Stimulated activated CD4-positive, alpha-beta T cell treated with anti-CD3 and anti-CD28 coated beads, Interleukin-2, amount 100 ng/mL, for 24 hours (primary cell): ENCODE results near the gene MALRD1.

Experiments
- DNase-seq, 2 donors: peaks; one replicate each; pipeline ENCODE4 v3.0.0-alpha.2; 2020

Gene MALRD1

DNA sequence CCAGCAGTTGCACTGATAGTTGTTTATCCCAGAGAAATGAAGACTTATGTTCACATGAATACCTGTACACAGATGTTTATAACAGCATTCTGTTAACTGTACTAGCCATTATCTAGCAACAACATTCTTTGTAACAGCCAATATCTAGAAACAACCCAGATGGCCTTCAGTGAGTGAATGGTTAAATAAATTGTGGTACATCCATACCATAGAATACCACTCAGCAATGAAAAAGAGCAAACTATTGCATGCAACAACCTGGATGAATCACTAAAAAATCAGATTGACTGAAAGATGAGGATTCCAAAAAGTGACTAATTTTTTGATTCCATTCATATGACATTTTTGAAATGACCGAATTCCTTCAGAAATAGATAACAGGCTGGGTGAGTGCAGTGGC, 360.3 kb downstream of the MALRD1 start:
- DNase-seq: no peak

DNA sequence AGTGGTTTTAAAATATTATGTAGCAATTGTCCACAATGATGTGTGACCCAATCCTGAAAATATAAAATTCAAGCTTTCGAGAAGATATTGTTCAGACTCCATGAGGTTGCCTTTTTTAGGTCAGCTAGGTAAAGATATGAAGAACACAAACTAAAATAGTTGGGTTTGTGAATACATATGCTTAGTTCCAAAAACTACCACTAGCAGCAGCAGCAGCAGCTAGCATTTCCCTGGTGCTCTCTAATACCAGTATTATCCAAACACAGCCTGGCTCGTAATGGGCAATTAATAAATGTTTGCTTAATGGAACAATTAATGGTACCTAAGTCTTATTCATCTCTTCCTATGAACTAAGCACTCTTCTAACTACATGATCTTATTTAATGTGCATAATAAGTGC, 362.5 kb downstream of the MALRD1 start:
- DNase-seq: no peak

DNA sequence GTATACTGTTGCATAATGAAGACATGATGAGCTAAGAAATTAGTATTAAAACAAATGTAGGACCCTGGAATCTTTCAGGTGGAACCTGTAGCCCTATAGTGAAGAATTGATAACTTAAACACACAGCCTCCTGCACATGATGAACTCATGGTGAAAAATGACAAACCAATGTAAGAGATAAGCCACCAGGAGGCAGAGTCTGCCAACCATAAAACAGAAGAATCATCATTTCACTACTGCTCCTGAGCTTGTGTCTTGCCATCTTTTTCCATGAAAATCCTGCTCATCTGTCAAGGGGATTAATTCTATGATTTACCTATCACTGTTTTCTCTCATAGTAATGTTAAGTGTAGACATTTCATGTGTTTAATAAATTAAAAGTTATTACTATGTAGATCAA, 363.9 kb downstream of the MALRD1 start:
- no peak for DNase-seq

DNA sequence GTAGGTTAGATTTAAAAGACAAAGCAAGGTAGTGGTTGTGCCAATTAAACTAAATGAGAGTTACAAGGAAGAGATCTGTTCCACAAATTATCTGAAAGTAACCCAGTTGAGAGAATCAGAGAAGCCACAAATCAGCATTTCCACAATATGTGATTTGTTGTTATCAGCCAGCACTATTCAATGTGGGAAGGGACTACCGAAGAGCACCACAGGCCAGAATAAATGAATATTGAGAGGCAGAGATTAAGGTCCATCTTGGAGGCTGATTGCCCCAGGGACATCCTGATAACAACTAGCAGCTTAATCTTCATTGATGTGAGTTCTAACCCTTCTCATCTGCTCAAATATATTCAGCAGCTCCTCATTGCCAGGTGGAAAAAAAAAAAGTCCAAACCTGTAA, 367.6 kb downstream of the MALRD1 start:
- DNase-seq: no peak

DNA sequence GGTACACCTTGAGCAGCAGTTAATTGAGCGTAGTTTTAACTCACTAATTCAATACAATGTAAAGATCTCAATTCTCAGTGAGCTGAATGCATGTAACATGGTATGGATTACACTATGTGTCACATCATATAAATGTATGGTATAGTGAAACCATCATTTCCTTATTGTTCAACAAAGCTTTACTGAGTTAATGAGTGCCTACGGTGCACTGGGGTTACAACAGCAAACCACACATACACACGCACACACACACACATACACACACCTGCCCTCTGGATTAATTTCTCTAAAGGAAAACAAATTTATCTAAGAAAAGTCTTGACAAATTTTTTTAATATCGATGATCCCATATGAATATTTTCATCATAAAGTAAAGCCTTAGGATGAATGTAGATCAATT, 369.1 kb downstream of the MALRD1 start:
- no peak for DNase-seq

DNA sequence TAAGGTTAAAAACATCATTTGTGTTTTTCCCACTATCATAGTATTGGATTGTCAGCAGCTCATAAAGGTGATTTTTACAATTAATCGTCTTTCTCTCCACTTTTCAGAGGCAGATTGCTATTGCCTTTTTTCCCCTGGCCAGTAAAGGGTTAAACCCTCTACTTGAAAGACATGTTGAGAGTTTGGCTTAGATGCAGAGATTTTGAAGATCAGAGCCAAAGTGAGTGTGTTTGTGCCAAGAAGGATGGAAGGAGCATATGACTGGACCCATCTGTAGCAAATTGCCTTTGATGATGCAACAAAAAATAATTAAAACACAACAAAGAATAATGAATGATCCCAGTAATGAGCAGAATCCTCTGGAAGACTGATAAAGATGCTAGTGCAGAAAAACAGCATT, 373.1 kb downstream of the MALRD1 start:
- no peak for DNase-seq

DNA sequence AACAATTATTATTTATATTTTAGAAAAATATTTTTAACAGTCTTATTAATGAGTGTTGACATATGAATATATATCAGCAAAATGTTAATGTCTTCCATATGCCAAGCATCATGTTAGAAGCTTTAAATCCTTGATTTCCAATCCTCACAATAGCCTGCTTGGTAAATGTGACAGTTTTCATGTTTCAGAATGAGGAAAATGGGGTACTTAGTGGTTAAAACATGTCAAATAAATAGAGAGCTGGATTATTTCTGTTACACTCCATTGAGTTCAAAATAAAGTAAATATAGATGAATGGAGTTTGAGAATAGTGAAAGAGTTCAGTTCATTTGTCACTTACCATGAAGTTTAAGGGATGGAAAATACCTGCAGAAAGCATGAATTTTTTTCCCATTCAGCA, 377.4 kb downstream of the MALRD1 start:
- DNase-seq: no peak

DNA sequence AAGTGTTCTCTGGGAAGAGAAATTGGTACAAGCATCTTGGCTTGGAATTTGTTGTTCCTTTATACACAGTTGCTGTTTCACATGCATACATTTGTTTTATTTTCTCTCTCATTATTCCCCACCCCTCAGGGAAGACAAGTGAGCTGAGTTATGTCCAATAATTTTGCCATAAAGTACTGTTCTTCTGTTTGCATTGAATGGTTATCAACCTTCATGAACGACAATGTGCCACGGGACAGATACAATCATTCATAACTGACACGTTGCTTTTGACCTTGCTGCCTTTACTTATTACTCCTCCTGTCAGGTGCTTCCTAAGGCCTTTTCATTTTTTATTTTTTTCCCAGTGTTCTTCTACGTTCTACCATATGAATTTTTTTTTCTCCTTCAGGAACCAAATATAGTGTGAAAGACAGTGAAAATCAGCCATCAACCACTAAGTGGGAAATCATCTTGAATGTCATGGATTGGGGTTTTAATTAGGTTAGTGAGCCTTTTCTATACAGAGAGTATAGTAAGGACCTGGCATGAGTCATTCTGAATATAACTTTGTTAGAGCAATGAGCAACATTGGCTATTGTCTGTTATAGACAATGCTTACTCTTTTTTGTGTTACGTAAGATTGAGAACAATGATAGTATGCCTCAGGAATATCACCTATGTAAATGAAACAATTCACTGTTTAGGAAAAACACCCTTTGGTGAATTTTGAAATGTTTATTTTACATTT, 383.2 kb downstream of the MALRD1 start:
- DNase-seq: no peak

DNA sequence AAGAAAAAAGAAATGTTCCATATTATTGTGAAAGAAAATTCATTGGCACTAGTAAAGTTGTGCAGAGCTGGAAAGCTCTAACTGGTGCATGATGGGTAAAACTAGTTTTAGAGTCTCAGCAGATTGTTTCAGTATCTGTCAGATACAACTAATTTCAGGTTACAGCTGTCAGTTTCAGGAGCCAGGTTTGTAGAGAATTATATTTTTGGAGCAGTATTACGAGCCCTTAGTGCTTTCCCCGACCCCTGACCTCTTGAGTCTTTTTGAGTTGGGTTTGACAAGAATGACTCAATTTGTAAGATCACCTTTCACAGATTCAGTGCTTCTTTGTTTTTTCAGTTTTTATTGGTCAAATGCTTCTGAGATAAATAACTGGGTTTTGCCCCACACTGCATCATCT, 401.3 kb downstream of the MALRD1 start:
- no peak for DNase-seq

DNA sequence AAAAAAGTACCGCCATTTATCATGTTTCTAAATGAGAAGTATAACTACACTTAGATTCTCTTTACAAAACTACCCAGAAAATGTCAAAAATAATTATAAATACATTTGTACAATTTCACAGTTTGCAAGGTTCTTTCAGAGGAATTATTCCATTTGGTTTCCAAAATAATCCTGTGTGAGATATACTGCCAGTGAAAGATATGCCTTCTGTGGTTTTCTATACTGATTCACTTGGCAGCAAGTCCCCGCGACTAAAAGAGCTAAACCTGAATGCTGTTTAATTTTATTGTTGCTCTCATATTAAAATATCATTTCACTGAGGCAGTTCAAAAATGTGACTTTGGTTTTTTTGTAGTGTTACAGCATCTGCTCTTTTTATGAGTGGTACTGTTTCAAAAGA, 402.8 kb downstream of the MALRD1 start:
- no peak for DNase-seq

DNA sequence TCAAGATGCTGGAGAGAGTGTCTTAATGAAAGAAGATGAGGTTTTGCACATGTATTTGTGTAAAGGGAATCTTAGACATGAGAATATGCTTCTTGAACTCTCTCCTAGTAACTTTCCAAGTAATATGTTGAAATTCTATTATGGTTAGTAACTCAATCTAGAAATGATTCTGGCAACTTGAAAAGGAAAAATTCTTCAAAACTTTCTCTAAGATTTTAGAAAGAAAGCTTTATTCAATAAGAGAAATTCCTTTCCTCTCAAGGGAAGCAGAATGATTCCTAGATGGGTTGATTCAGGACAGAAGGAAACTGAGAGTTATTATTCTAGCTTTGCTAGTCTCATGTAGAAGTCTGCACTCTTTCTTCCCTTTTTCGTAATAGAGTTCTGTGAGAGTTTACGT, 403.3 kb downstream of the MALRD1 start:
- no peak for DNase-seq

DNA sequence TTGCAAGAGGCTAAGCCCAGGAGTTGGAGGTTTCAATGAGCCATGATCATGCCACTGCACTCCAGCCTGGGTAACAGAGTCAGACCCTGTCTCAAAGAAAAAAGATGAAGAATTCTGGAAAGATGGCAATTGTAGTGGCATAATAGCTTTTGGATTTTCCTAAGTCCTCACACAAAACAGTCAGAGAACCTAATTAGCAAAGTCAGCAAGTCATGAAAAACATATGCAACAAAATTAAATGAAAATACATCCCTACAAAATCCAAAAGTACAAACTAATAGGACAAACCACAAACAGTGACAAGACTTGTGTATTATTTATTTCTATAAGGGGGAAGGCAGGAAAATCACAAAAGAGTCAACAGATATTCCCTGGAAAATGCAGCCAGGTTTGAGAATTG, 405.4 kb downstream of the MALRD1 start:
- no peak for DNase-seq

DNA sequence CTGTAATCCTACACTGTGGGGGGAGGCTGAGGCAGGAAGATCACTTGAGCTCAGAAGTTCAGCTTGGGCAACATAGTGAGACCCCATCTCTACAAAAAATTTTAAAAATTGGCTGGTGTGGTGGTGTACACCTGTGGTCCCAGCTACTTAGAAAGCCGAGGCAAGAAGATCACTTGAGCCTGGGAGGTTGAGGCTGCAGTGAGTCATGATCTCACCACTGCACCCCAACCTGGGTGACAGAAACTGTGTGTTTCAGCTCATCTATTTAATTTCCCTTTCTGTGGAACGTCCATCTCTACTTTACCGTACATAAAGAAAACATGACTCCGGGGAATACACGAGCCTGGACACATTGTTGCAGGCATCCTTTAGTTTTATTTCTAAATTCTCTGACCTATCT, 413.0 kb downstream of the MALRD1 start:
- no peak for DNase-seq

DNA sequence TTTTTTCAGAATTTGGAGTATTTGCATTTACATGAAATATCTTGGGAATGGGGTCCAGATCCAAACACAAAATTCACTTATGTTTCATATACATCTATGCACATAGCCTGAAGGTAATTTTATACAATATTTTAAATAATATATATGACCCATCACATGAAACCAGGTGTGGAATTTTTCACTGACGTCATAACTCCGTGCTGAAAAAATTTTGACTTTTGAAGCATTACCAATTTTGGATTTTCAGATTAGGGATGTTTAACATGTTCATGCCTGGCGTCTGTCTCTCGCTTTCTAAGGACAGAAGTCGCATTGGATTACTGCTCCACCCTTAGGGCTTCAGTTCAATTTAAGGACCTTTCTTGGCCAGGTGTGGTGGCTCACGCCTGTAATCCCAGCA, 418.1 kb downstream of the MALRD1 start:
- no peak for DNase-seq

DNA sequence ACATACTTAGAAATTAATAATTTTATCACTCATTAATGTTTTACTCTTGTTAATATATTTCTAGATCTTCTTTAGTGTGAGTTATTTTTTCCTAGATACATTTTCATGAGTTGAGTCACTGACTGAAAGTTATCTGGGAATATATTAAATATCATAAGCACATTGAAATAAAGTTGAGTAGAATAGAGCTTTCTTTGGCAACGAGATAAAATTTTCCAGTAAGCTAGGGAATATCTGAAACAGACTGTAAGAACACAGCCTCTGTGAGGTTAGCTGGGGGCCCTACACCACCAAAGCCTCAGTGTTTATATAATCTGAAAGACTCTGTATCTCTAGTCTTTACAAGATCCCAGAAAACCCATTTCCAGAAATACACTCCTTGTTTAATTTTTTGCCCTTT, 419.8 kb downstream of the MALRD1 start:
- DNase-seq: no peak

DNA sequence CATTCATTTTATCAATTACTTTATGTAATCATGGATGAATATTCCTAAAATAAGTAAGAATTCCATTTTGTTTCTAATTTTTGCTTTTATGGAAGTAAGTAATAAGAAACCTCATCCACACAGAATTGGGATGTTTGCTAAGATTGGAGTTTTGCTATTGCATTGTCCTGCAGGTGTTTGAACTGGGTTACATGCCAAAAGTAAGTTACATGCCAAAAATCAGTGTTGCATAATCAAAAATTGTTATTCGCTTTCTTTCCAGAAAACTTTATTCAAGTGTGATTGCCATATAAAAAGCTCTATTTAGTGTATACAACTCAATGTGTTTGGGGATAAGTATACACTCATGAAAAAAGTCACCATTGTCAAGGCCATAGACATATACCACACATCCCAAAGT, 420.9 kb downstream of the MALRD1 start:
- DNase-seq: no peak

DNA sequence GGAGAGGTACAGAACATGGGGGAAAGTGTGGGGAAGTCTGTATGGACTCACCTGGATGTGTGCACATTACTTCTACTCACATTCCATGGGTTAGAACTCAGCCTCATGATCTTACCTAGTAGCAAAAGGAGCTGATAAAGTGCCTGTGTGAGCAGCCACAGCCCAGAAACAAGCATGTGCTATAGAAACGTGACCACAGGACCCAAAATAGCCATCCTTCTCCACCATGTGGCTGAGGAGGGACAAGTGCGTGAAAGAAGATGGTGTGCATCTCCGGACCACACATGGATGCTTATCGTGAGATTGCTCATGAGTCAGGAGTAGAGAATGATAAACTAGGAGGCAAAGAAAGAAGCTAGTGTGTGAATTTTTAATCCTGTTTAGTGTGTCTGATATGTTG, 431.3 kb downstream of the MALRD1 start:
- no peak for DNase-seq

DNA sequence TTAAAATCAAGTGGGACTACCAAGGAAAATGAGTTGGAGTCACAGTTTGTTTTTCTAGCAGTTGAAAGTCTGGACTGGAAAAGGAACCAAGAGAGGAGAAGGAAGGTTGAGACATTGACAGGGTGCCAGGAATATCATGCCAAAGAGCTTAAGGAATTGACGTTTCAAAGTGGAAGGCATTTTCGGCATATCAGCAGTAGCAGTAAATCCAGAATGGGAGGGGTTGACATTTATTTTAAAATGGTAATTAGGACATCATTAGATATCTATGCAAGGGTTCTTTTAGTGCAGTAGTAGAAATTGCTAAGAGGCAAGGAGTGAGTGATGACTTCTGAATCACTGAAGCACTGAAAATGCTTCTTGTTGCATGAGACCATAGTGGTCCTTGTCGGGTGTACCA, 431.8 kb downstream of the MALRD1 start:
- DNase-seq: no peak

DNA sequence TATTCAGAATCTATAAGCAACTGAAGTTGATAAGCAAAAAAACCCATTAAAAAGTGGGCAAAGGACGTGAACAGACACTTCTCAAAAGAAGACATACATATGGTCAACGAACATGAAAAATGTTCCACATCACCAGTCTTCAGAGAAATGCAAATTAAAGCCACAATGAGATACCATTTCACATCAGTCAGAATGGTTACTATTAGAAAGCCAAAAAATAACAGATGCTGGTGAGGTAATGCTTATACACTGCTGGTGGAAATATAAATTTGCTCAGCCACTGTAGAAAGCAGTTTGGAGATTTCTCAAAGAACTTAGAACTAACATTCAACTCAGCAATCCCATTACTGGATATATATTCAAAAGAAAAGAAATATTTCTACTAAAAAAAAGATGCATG, 434.8 kb downstream of the MALRD1 start:
- DNase-seq: no peak

DNA sequence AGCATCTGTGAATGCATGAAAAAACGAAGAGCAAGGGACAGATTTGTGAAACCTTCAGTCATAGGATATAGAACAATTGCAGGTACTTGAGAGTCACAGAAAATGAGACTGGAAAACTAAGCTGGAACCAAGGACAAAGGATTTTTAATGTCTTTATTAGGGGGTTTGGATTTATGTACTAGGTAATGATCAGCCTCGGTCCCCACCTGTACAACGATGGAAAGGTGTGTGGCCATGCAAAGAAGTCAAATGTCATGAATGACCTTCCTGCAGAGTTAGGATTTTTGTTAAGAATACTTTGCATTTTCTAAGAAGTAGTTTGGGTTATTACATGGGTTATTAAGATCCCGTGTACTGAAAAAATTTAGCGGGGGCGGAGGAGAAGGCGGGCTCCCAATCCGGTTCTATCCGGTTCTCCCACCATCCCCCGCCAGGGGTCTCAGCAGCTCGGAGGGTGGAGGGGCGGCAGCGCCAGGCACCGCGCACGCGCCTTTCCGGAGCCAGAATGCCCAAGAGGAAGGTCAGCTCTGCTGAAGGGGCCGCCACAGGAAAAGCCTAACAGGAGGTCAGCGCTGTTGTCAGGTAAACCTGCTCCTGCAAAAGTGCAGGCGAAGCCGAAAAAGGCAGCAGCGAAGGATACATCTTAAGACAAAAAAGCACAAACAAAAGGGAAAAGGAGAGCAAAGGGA, 440.1 kb downstream of the MALRD1 start:
- DNase-seq: no peak

DNA sequence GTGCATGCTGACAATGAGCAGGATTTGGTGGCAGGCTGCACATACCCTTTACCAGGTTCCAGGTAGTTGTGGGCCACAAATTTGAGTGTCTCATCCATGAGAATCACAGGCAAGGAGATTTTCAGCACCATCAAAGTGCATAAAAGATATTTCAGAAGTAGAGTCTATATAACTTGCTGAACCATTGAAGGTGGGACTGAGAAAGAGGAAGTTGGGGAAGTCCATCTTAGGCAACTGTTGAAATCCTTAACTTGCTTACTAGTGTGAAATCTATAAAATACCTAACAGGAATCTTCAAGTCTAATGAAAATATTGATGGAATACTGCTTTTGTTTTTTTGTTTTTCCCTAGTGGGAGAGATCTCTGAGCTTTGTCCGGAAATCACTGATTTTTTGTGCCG, 442.6 kb downstream of the MALRD1 start:
- no peak for DNase-seq

DNA sequence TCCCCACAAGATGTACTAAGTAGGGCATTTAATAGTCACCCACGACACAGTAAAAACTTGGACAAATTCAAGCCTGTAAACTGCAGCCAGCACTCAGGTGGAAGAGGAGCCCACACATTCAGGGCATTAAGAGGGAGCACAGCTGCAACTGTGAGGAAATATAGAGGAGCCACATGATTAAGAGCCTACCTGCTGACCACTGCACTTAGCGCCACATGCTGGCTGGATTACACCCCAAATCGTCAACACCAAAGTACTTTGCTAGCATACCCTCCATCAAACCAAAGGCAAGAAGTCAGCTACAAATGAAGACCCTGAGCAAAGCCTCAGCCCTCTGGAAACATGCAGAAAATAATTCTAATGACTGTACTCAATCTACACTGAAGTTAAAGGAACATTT, 445.3 kb downstream of the MALRD1 start:
- no peak for DNase-seq

DNA sequence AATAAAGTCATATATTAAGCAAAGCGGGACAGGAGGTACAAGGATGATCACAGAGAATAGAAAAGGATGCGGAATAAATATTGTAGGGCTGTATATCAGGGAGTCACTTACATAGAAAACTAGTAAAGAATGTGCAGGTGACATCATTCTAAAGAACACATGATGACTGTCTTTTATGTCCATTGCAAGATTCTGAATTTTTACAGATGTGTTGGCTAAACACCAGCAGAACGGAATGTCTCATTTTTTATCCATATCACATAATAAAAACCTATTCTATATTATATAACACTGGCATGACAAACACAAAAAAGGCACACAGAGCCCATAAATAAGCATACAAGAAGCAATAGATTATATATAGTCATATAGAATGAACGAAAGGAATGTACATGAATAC, 448.4 kb downstream of the MALRD1 start:
- DNase-seq: no peak

DNA sequence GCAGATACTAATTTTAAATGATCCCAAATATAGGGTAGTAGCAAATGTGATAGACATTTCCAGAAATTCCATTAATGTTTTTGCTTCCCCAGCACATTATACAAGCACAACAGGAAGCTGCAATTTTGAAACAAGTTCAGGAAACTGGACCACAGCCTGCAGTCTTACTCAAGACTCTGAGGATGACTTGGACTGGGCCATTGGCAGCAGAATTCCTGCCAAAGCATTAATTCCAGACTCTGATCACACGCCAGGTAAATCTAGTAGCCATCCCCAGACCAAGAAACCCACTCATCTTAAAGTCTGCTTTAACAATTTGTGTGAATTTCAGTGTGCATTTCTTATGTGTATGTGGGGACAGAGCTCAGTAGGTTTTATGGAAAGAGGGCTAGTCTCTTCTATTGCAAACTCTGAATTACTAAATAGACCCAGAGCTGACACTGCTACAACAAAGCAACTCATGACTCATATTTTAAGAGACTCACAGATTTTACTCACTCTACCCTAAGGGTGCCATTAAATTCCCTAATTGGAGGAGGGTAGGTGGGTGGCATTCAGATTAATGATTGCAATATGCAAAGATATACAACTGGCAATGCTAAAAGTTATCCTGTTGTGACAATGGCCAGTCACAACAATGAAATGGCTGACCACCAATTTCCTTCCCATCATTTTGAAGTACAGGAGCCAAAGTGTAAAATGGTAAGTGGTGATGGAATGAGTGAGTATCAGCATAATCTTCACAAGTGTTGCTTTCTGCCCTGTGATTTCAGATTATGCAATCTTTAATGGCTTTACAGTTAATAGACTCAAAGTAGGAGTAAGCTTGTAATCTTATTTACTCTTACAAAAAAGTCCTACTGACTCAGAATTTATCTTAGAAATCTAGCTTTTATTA, 450.0 kb downstream of the MALRD1 start:
- no peak for DNase-seq
